ENCODE measurements around the gene ASPG.

Gene ASPG

GRCh38 chr14:104107101-104107581 lies 21.6 kb downstream of the ASPG start:
- DNase-seq: peak; percentile 8

GRCh38 chr14:104107611-104108569 lies 22.4 kb downstream of the ASPG start:
- DNase-seq: no peak

GRCh38 chr14:104108570-104109541 lies 23.4 kb downstream of the ASPG start:
- DNase-seq: peak; percentile 7

GRCh38 chr14:104109731-104110361 lies 24.3 kb downstream of the ASPG start:
- DNase-seq: peak; percentile 7

GRCh38 chr14:104110491-104111209 lies 25.1 kb downstream of the ASPG start:
- peak; percentile 4 for DNase-seq

- no peak for DNase-seq
These were observed 26.0 kb downstream of the ASPG start for GRCh38 chr14:104111301-104112112.

- peak; percentile 8 for DNase-seq
These were observed 26.6 kb downstream of the ASPG start for GRCh38 chr14:104112113-104112505.

GRCh38 chr14:104112609-104113571 lies 27.4 kb downstream of the ASPG start:
- DNase-seq: no peak

- DNase-seq: peak; percentile 4
These were observed 28.3 kb downstream of the ASPG start for GRCh38 chr14:104113631-104114420.

- peak; percentile 5 for DNase-seq
These were observed 29.1 kb downstream of the ASPG start for GRCh38 chr14:104114421-104115130.

GRCh38 chr14:104115131-104115600 lies 29.7 kb downstream of the ASPG start:
- no peak for DNase-seq

- no peak for DNase-seq
These were observed 30.3 kb downstream of the ASPG start for GRCh38 chr14:104115691-104116287.

GRCh38 chr14:104116288-104116755 lies 30.8 kb downstream of the ASPG start:
- DNase-seq: no peak

GRCh38 chr14:104116756-104117340 lies 31.3 kb downstream of the ASPG start:
- peak; percentile 28 for DNase-seq

GRCh38 chr14:104117341-104118005 lies 32.0 kb downstream of the ASPG start:
- peak; percentile 12 for DNase-seq

GRCh38 chr14:104118006-104118844 lies 32.7 kb downstream of the ASPG start:
- no peak for DNase-seq
